K562 treated with DMSO at 1 percent for 4 hours (cell line): ENCODE measurements around the gene C5orf22. TPM values are rescaled to one million over a fixed set of nuclear protein-coding genes. Genes with fewer than 3 reads are reported as not detected.

ENCODE experiments used
- total RNA-seq: library from RNA; unstranded; fragments of 300-600 nt; gene quantifications from 2 replicates; pipeline ENCODE4 v1.2.3, GENCODE V29; 2022; ENCODE audit not compliant: insufficient read depth

Gene C5orf22
- 12.6 and 17.2 TPM in 2 replicates for total RNA-seq

GRCh38 chr5:31531888-31532547, at the start of gene C5orf22, which contains the start of gene DROSHA:
Gene C5orf22, plus strand, starts transcription at chr5:31532301. Its CDS starts 92 bp downstream, at chr5:31532393.
Gene DROSHA, minus strand, starts transcription at chr5:31532093. Its CDS starts 3,034 bp downstream, at chr5:31529059.

Other genes starting within 250 kb of the C5orf22 start
- gene DROSHA, start 208 bp upstream of the C5orf22 start, total RNA-seq, result 29.1 and 36.4 TPM in 2 replicates
- gene PDZD2, start 106.8 kb downstream of the C5orf22 start, total RNA-seq, result 0.08 TPM in 1 of 2 replicates, not detected in the other